ENCODE results near the gene SLC25A51. TPM values are rescaled to one million over a fixed set of nuclear protein-coding genes. Genes with fewer than 3 reads are reported as not detected.

Gene SLC25A51
- total RNA-seq, 4 donors from 2014 or later: 21.0 to 31.6 (median 26.1) TPM

DNA sequence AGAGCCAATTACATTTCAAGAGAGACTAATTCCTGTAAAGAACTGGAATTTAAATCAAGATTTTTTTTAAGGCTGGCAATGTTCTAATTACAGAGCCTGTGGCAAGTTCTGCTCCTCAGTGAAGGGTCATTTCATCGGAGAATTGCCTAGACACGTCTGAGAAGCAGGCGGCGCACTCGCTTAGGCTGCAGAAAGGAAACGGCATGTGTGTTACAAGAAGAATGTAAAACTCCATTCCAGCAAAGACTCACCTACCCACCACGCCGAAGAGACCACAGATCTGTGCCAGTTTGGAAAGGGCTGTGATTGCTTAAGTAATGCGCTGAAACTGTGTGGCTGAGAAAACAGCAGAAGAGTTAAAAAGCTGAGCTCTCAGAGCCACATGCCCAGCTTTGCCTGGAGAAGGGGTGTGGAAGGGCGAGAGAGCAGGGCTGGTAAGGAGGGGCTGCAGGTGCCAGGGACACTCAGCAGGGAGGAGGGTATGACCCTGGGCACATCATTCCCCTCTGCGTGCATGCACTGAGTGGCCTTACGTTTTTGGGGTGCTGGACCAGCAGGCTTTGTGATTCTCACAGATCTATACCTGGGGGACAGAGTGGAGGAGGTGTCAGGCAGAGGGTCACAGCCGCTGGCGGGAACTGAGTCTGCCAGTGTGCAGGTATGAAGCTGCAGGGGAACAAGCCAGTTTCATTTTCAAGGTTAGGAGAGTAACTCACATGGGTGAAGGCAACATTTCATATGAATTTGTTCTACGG is 17.8 kb upstream of the SLC25A51 start:
- no peak for TF ChIP-seq EP300 (IDR thresholded peaks at IDR 0.05)
- TF ChIP-seq, protein P1, sequence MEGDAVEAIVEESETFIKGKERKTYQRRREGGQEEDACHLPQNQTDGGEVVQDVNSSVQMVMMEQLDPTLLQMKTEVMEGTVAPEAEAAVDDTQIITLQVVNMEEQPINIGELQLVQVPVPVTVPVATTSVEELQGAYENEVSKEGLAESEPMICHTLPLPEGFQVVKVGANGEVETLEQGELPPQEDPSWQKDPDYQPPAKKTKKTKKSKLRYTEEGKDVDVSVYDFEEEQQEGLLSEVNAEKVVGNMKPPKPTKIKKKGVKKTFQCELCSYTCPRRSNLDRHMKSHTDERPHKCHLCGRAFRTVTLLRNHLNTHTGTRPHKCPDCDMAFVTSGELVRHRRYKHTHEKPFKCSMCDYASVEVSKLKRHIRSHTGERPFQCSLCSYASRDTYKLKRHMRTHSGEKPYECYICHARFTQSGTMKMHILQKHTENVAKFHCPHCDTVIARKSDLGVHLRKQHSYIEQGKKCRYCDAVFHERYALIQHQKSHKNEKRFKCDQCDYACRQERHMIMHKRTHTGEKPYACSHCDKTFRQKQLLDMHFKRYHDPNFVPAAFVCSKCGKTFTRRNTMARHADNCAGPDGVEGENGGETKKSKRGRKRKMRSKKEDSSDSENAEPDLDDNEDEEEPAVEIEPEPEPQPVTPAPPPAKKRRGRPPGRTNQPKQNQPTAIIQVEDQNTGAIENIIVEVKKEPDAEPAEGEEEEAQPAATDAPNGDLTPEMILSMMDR (IDR thresholded peaks at IDR 0.05): peak in 1 of 2 donors; percentile 9
- Histone ChIP-seq H3K9me3 (no peaks in the 10 kb centered on the region), H3K36me3 (peaks cover 4% of the 10 kb centered on the region), H3K27me3 (no peaks in the 10 kb centered on the region), H3K4me1 (peaks cover 31% of the 10 kb centered on the region), H3K4me3 (no peak overlapping the region), H3K27ac (no peak overlapping the region)
- WGBS: 61% methylated on average over 15 of the region's 15 CpGs
- peak in 1 of 2 donors; percentile 44 for DNase-seq (ENCODE audit: low spot score in 2 of 2)

DNA sequence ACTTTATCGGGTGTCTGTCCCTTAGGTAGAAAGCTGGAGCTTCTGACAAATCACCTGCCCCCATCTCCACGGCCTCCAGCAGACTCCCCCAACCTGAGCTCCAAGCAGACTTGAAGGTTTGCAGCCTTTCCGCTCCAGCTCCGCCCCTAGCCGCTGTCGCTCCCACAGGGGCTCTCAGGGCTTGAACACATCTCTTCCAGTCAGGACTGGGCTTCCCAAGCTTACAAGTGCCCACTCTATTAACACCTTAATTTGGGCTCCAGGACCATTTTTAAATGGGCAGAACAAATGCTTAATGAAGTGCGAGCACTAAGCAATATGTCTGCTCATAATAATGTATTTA is 17.2 kb upstream of the SLC25A51 start:
- no peak overlapping the region for H3K27ac ChIP-seq
- TF ChIP-seq, protein P1 (IDR thresholded peaks at IDR 0.05): no peak
- TF ChIP-seq EP300 (IDR thresholded peaks at IDR 0.05): no peak
- peaks cover 31% of the 10 kb centered on the region for H3K4me1 ChIP-seq
- no peak overlapping the region for H3K4me3 ChIP-seq
- no peak for DNase-seq (ENCODE audit: low spot score in 2 of 2)
- H3K9me3 ChIP-seq: no peaks in the 10 kb centered on the region
- peaks cover 4% of the 10 kb centered on the region for H3K36me3 ChIP-seq
- WGBS: 57% methylated on average over 7 of the region's 7 CpGs
- no peaks in the 10 kb centered on the region for H3K27me3 ChIP-seq

DNA sequence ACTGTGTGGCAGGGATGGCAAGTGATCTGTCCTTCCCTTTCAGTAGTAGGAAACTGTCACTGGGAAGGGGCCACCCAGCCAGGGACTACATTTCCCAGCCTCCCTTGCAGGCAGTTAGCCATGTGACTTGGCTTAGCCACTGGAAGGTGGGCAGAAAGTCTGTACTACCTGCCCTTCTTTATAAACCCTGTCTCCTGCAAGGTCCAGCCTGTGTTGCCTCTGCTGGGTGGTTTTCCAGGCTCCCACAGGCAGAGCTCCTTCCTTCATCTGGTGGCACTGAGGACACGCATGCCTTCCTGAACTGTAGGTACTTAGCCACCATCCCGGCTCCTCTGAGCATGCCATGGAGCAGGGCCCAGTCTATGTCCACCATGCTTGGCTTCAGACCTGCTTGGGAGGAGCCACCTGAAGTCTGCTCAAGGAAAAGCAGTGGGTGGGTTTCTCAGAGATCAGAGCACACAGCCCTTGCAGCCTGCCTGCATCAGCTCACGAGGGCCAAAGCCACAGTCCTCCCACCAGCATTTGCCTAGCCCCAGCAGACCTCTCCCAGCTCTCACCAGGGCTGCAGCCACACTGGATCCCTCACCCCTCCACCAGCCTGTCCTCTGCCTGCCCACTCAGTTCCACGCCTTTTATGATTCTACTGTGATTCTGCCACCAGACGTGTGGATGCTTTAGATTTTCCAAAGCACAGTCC is 16.7 kb upstream of the SLC25A51 start:
- Histone ChIP-seq H3K9me3 (no peaks in the 10 kb centered on the region), H3K27me3 (no peaks in the 10 kb centered on the region), H3K4me1 (peaks cover 31% of the 10 kb centered on the region), H3K27ac (no peak overlapping the region), H3K4me3 (no peak overlapping the region), H3K36me3 (peaks cover 4% of the 10 kb centered on the region)
- WGBS: 77% methylated on average over 5 of the region's 5 CpGs
- no peak for TF ChIP-seq EP300 (IDR thresholded peaks at IDR 0.05)
- TF ChIP-seq, protein P1 (IDR thresholded peaks at IDR 0.05): no peak
- TF ChIP-seq POLR2A (IDR thresholded peaks at IDR 0.05): no peak
- TF ChIP-seq POLR2AphosphoS5 (IDR thresholded peaks at IDR 0.05): no peak
- DNase-seq (ENCODE audit: low spot score in 2 of 2): no peak

DNA sequence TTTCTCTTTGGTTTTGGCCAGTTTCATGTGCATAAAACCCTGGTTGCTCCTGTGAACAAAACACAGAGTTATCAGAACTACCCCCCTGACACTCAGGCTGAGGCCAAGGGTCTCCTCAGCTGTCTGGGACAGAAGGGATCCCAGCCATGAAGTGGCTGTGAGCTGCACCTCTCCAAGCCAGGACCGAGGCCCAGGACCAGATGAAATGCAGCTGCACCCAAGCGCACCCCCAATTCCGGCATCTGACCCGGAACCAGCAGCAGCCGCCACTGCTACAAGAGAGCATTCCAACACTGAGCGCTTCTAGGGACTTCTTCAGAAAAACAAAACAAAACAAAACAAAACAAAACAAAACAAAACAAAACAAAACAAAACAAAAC is 16.0 kb upstream of the SLC25A51 start:
- DNase-seq (ENCODE audit: low spot score in 2 of 2): no peak
- Histone ChIP-seq H3K4me1 (peaks cover 31% of the 10 kb centered on the region), H3K27me3 (no peaks in the 10 kb centered on the region), H3K4me3 (no peak overlapping the region), H3K9me3 (no peaks in the 10 kb centered on the region), H3K27ac (no peak overlapping the region), H3K36me3 (peaks cover 4% of the 10 kb centered on the region)
- 86% methylated on average over 6 of the region's 6 CpGs for WGBS
- no peak for TF ChIP-seq POLR2A (IDR thresholded peaks at IDR 0.05)
- TF ChIP-seq, protein P1 (IDR thresholded peaks at IDR 0.05): no peak
- TF ChIP-seq POLR2AphosphoS5 (IDR thresholded peaks at IDR 0.05): no peak
- TF ChIP-seq EP300 (IDR thresholded peaks at IDR 0.05): no peak

DNA sequence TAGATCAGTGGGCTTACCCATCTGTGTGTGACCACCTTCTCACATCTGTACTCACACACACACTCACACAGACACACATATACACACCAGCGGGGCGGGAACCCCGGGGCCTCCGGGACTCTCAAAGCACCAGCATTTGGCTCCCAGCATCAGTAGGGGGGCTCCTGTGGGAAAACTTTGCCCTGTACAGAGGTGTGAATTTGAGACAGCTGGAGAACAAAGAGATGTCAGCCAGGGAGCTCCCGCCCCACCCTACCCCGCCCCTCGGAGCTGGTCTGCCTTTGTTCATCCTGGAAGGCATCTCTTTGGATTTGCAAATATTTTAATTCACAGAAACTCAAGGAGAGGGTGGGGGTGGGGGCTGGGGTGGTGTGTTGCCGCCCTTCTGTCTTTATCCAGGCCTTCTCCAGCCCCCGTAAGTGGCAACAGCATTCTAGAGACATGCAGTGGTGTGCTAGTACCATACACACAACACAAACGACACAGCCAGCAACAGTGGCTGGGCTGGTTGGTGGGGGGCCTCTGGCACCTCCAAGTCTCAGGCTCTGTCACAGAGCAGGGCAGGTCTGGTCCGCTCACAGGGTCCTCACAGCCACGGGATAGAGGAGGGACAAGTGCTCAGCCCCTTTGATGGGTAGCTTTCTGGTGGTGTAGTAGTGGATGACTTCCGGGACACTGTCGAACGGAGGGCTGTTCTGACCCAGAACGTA is 15.5 kb upstream of the SLC25A51 start:
- H3K4me3 ChIP-seq: no peak overlapping the region
- no peak for DNase-seq (ENCODE audit: low spot score in 2 of 2)
- 85% methylated on average over 16 of the region's 16 CpGs for WGBS
- H3K36me3 ChIP-seq: peaks cover 4% of the 10 kb centered on the region
- H3K9me3 ChIP-seq: no peaks in the 10 kb centered on the region
- no peaks in the 10 kb centered on the region for H3K27me3 ChIP-seq
- H3K4me1 ChIP-seq: peaks cover 31% of the 10 kb centered on the region
- no peak for TF ChIP-seq POLR2AphosphoS5 (IDR thresholded peaks at IDR 0.05)
- no peak for TF ChIP-seq POLR2A (IDR thresholded peaks at IDR 0.05)
- no peak for TF ChIP-seq EP300 (IDR thresholded peaks at IDR 0.05)
- TF ChIP-seq, protein P1 (IDR thresholded peaks at IDR 0.05): no peak
- no peak overlapping the region for H3K27ac ChIP-seq
